ENCODE results near the gene PRDM13. TPM values are rescaled to one million over a fixed set of nuclear protein-coding genes. Genes with fewer than 3 reads are reported as not detected.

PRDM13 gene
- total and polyA plus RNA-seq, 2 of the 13 experiments (the other 11 are each of a cell fraction or from before 2014, with no cell fraction given) = not detected

- Histone ChIP-seq H2AFZ (ENCODE audit: low read length) (no peak overlapping the region), H3K4me3 (replicated peaks in 1 of 3; ENCODE audit: insufficient read depth in 1 of 3, low read depth in 2 of 3, low read length in 3 of 3) (peak overlapping the region; percentile 27 to 66 (median 47)), H3K36me3 (replicated peaks in 1 of 2; ENCODE audit: control insufficient read depth in 1 of 2, insufficient read depth in 2 of 2, low read length in 2 of 2) (no peaks in the 10 kb centered on the region), H4K20me1 (ENCODE audit: insufficient read depth, low read length) (no peaks in the 10 kb centered on the region), H3K79me2 (ENCODE audit: insufficient read depth, low read length) (no peaks in the 10 kb centered on the region), H3K9me3 (ENCODE audit: low read length) (no peaks in the 10 kb centered on the region), H3K4me2 (ENCODE audit: low read depth, low read length) (peak overlapping the region; percentile 79), H3K4me1 (ENCODE audit: insufficient read depth, low read length) (peaks cover 21% of the 10 kb centered on the region), H3K9ac (ENCODE audit: insufficient read depth, low read depth, low read length) (no peak overlapping the region), H3K27ac (ENCODE audit: extremely low read length, insufficient read depth, low read length) (no peak overlapping the region), H3K27me3 (ENCODE audit: control insufficient read depth in 1 of 2, insufficient read depth in 2 of 2, low read length in 2 of 2) (peaks cover 12 to 76% of the 10 kb centered on the region in 2 experiments; a peak in 4 of 5 replicates)
- intact Hi-C loops (cut with micrococcal nuclease; ENCODE audit: unreplicated experiment) (loop anchor here (2.0 kb wide), 1 partner anchor 15 kb away; no protein-coding TSS in a partner anchor), in situ Hi-C loops (cut with HindIII; ENCODE audit: extremely low pct_ligation_motif_present, low pct_unique_long_range_greater_than_20kb) (no loop called here)
- no TSS peak for BruUV-seq (replicated peaks)
- ATAC-seq = peak; percentile 83
- no peak for DNase-seq (ENCODE audit: low spot score)
- POLR2A ChIA-PET = no interaction called here
- FAIRE-seq = no peak
- CTCF ChIA-PET (ENCODE audit: low intra/inter-chr PET ratio, low total read pairs) = no interaction called here
- WGBS (ENCODE audit: low lambda C conversion rate) = 3% methylated on average over 11 of the region's 55 CpGs
- TF ChIP-seq PHF8 (CRISPR knock-in tag; IDR thresholded peaks at IDR 0.05) = no peak
- peak; percentile 7 for TF ChIP-seq TEAD3 (CRISPR knock-in tag; optimal IDR thresholded peaks at IDR 0.05; ENCODE audit: borderline replicate concordance)
- no peak for TF ChIP-seq ZKSCAN1 (IDR thresholded peaks at IDR 0.05; ENCODE audit: low read length)
- 0 out of 2 replicates have a peak, but pooled peaks have one; percentile 15 for TF ChIP-seq PATZ1 (CRISPR knock-in tag; IDR thresholded peaks at IDR 0.05)
- TF ChIP-seq XRCC5 (optimal IDR thresholded peaks at IDR 0.05; ENCODE audit: low read length) = peak; percentile 21
- TF ChIP-seq ZNF441 (CRISPR knock-in tag; IDR thresholded peaks at IDR 0.05; ENCODE audit: borderline replicate concordance) = 0 out of 2 replicates have a peak, but pooled peaks have one; percentile 34
- TF ChIP-seq EED (CRISPR knock-in tag; IDR thresholded peaks at IDR 0.05) = peak; percentile 18; the same call in 1 of the 2 replicates
- no peak for TF ChIP-seq SIX4 (CRISPR knock-in tag; IDR thresholded peaks at IDR 0.05)
- TF ChIP-seq ZNF574 (CRISPR knock-in tag; IDR thresholded peaks at IDR 0.05) = peak; percentile 18; the same call in 1 of the 2 replicates
- TF ChIP-seq KIAA2018 (CRISPR knock-in tag; IDR thresholded peaks at IDR 0.05; ENCODE audit: borderline replicate concordance) = no peak
Measured at GRCh38 chr6:99603421-99604165, 3.0 kb upstream of the PRDM13 start.

Data from HepG2 (cell line).